Activated T-helper 9 cell treated with anti-CD3 and anti-CD28 coated beads, Interleukin-2, amount 50 U/mL, for 16 hours (primary cell): ENCODE results near the gene SEMA3E.

Experiments used
- DNase-seq: peaks from one replicate; pipeline ENCODE4 v3.0.0-alpha.2; 2020; ENCODE audit warnings: low read depth

Gene SEMA3E

GRCh38 chr7:83347945-83348444, 300.9 kb downstream of the SEMA3E start:
- DNase-seq, result no peak

DNA sequence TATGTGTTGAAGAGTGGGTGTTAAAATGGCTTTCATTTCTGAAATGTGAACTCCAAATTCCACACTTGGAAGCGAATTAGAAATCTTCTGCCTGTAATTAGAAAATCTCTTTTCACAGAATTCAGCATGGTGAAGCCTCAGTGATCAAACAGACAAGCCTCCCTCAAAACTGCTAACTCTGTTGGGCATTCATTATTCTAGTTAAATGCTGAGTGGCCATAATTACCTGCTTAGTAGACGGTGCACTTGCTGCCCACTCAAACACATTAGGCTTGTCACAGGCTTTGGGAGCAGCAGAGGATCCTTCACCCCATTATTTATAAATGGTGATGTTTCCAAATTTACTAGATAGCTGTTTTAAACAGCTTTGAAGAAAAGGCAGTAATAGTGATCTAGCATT, 309.0 kb downstream of the SEMA3E start:
- DNase-seq, result no peak

- DNase-seq, result no peak
Measured at GRCh38 chr7:83338277-83338950, 310.5 kb downstream of the SEMA3E start.

DNA sequence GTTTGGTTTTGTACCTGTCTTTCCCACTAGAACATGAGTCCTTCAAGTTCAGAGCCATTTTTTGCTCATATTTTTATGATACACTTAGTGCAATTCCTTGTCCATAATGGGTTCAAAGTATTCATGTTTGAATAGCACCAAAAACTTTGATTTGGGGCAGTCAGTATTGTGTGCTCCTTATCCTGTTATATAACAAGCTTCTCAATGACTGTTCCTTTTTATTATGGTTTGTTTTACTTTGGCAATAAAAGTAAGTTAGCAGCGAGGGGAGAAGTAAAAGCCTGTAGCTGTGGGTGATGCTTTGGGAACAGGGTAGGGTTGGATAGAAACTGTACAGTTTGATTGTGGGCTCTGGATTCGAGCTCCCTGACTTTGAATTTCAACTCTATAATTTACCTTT, 311.9 kb downstream of the SEMA3E start:
- no peak for DNase-seq

DNA sequence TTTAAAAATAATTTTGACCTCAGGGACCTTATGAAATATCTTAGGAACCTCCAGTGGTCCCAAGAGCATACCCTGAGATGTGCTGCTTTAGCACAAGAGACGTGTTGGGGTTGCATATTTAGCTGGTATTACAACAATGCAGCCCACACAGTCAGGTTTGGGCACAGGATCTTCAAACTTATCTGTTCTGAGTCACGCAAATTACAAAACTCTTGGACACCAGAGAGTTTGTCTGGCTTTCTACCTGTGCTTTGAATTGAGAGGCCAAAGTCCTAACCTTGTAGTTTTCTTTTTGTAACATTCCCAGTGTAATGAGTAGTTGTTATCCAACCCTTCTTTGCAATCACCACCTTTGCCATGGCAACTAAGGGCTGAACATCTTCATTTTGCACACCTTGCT, 322.7 kb downstream of the SEMA3E start:
- no peak for DNase-seq

- DNase-seq, result no peak
Measured at GRCh38 chr7:83325083-83325482, 323.9 kb downstream of the SEMA3E start.

DNA sequence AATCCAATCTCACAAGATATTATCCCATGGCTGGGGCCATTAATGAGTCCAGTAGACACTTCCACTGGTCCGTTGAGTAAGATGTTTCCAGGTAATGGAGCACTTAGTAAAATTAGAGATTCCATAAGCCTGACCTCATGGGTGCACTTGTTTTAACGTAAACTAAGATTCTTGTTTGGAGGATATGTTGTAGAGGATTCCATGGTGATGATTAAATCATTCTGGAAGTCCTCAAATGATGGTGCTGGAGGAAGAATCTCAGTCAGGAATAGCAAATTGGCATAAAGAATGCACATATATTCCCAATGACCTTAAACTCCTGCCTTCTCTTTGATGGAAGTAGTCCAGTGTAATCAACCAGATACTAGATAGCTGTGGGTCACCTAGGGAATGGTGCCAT, 324.3 kb downstream of the SEMA3E start:
- no peak for DNase-seq

- no peak for DNase-seq
Measured at GRCh38 chr7:83321011-83321410, 327.9 kb downstream of the SEMA3E start.

DNA sequence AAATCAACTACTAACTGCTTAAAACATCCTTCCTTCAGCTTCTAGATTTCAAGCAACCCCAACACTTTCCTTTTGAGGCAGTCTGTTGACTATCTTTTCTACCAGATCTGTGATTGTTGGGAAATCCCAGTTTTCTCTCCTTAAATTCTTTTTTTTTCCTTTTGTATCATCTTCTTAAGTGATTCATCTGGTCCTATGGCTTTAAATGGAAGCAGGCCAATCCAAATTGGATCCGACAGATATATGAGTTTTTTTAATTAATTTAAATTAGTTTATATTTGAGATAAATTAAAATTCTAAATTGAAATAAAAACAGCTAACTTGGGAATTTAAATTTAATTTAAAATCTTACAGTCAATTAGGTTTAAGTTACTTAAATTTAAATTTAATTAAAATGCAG, 335.0 kb downstream of the SEMA3E start:
- no peak for DNase-seq
